Measurements from ENCODE around the gene BAHD1.

DNA sequence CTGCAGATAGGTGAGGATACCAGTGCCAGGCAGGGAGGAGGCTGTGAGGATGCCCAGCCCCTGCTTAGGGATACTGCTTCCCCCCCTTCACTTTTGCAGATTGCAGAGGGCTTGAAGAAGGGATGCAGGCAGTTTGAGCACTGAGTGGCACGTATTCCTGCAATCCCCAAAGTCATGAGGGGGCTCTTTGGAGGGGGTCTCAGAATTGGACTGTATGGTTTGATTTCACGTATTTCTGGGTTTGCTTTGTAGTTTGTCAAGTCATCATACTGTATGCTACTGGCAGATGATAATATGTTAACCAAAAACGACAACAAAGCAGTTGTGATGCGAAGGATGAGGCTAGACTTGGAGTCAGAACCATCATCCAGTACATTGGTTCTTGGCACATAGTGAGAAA lies 58.1 kb downstream of the BAHD1 start:
- TF ChIP-seq, protein P1, sequence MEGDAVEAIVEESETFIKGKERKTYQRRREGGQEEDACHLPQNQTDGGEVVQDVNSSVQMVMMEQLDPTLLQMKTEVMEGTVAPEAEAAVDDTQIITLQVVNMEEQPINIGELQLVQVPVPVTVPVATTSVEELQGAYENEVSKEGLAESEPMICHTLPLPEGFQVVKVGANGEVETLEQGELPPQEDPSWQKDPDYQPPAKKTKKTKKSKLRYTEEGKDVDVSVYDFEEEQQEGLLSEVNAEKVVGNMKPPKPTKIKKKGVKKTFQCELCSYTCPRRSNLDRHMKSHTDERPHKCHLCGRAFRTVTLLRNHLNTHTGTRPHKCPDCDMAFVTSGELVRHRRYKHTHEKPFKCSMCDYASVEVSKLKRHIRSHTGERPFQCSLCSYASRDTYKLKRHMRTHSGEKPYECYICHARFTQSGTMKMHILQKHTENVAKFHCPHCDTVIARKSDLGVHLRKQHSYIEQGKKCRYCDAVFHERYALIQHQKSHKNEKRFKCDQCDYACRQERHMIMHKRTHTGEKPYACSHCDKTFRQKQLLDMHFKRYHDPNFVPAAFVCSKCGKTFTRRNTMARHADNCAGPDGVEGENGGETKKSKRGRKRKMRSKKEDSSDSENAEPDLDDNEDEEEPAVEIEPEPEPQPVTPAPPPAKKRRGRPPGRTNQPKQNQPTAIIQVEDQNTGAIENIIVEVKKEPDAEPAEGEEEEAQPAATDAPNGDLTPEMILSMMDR (IDR thresholded peaks at IDR 0.05): no peak
- TF ChIP-seq POLR2AphosphoS5 (IDR thresholded peaks at IDR 0.05; ENCODE audit: low read depth, low read length): no peak
- TF ChIP-seq, protein P2, sequence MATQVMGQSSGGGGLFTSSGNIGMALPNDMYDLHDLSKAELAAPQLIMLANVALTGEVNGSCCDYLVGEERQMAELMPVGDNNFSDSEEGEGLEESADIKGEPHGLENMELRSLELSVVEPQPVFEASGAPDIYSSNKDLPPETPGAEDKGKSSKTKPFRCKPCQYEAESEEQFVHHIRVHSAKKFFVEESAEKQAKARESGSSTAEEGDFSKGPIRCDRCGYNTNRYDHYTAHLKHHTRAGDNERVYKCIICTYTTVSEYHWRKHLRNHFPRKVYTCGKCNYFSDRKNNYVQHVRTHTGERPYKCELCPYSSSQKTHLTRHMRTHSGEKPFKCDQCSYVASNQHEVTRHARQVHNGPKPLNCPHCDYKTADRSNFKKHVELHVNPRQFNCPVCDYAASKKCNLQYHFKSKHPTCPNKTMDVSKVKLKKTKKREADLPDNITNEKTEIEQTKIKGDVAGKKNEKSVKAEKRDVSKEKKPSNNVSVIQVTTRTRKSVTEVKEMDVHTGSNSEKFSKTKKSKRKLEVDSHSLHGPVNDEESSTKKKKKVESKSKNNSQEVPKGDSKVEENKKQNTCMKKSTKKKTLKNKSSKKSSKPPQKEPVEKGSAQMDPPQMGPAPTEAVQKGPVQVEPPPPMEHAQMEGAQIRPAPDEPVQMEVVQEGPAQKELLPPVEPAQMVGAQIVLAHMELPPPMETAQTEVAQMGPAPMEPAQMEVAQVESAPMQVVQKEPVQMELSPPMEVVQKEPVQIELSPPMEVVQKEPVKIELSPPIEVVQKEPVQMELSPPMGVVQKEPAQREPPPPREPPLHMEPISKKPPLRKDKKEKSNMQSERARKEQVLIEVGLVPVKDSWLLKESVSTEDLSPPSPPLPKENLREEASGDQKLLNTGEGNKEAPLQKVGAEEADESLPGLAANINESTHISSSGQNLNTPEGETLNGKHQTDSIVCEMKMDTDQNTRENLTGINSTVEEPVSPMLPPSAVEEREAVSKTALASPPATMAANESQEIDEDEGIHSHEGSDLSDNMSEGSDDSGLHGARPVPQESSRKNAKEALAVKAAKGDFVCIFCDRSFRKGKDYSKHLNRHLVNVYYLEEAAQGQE (IDR thresholded peaks at IDR 0.05; ENCODE audit: insufficient read depth in 1 of 2, low read depth in 2 of 2, low read length in 1 of 2): no peak
- no peak for TF ChIP-seq SIN3A (IDR thresholded peaks at IDR 0.05; ENCODE audit: borderline replicate concordance, insufficient read depth, low read depth, low read length)

Measured in Panc1 (cell line).